Natural killer cell (primary cell): ENCODE measurements around the gene RPL13A. TPM values are rescaled to one million over a fixed set of nuclear protein-coding genes. Genes with fewer than 3 reads are reported as not detected.

ENCODE experiments used
- ATAC-seq, 3 donors: fragments of 150-1000 bp in 2 of 3; fragments of 200-7000 bp in 1 of 3; cut with Tn5 transposase; 1 replicate in 1 of 3; 2 replicates in 2 of 3; pipeline ENCODE4 v1.10.0; 2021; ENCODE audit warnings: mild to moderate bottlenecking in 2 of 3, moderate library complexity in 2 of 3
- DNase-seq, 2 donors: peaks; one replicate each; pipeline versions ENCODE4 v3.0.0 to v3.0.0-alpha.2; 2013 to 2021; ENCODE audit warnings: mixed read lengths in 1 of 2
- H3K27ac ChIP-seq: one replicate; pipeline ENCODE4 v1.5.1; 2013; ENCODE audit warnings: mild to moderate bottlenecking, low read length
- H3K27me3 ChIP-seq: one replicate; pipeline ENCODE4 v1.6.1; 2013; ENCODE audit warnings: low read length; ENCODE audit not compliant: control insufficient read depth, insufficient read depth
- H3K36me3 ChIP-seq: one replicate; pipeline ENCODE4 v1.6.1; 2013; ENCODE audit warnings: low read length; ENCODE audit not compliant: control insufficient read depth, insufficient read depth
- H3K4me1 ChIP-seq: one replicate; pipeline ENCODE4 v1.6.1; 2013; ENCODE audit warnings: low read length; ENCODE audit not compliant: control insufficient read depth, insufficient read depth
- H3K4me3 ChIP-seq: one replicate; pipeline ENCODE4 v1.5.1; 2013; ENCODE audit warnings: low read length
- H3K9me3 ChIP-seq: one replicate; pipeline ENCODE4 v1.6.1; 2013; ENCODE audit warnings: low read length; ENCODE audit not compliant: control insufficient read depth, insufficient read depth
- H3K27ac Mint-ChIP-seq, 2 donors: one replicate each; pipeline ENCODE4 v1.8.0; 2022; ENCODE audit warnings: mild to moderate bottlenecking in 2 of 2, mixed read lengths in 2 of 2, moderate library complexity in 1 of 2
- H3K27me3 Mint-ChIP-seq, 2 donors: one replicate each; pipeline ENCODE4 v1.8.0; 2022; ENCODE audit warnings: low read depth in 2 of 2, mixed read lengths in 2 of 2
- H3K36me3 Mint-ChIP-seq: one replicate; pipeline ENCODE4 v1.8.0; 2022; ENCODE audit warnings: mixed read lengths
- H3K4me1 Mint-ChIP-seq, 2 donors: one replicate each; pipeline ENCODE4 v1.8.0; 2022; ENCODE audit warnings: mixed read lengths in 2 of 2
- H3K4me3 Mint-ChIP-seq: one replicate; pipeline ENCODE4 v1.8.0; 2022; ENCODE audit warnings: mild to moderate bottlenecking, moderate library complexity, mixed read lengths
- H3K9me3 Mint-ChIP-seq, 2 donors: one replicate each; pipeline ENCODE4 v1.8.0; 2022; ENCODE audit warnings: mixed read lengths in 2 of 2
- CTCF ChIP-seq: fragments of 200-600 bp; IDR thresholded peaks from one replicate; pipeline ENCODE4 v1.8.0; 2022; ENCODE audit warnings: antibody characterized with exemption
- WGBS: methylation state at CpG from one replicate; pipeline ENCODE4 v1.1.7; 2013; ENCODE audit warnings: missing lambda C conversion rate; ENCODE audit not compliant: insufficient coverage; 5-methylcytosine and 5-hydroxymethylcytosine counted together
- intact Hi-C: fragments of 100-400 bp; cut with micrococcal nuclease; formaldehyde crosslinking; loops from one replicate; pipeline ENCODE4 v1.14.2; 2022
- total RNA-seq, 4 donors: library from RNA; stranded (reverse); fragments of 120-200 nt in 1 of 4; gene quantifications; one replicate each; pipeline versions ENCODE4 v1.2.3 to v1.2.4, GENCODE V29; 2013 to 2022

Gene RPL13A
- total RNA-seq, 3 donors from 2014 or later (not counting 1 experiment from before 2014, with no cell fraction given) = 1,881 to 2,284 (median 2,283) TPM

DNA sequence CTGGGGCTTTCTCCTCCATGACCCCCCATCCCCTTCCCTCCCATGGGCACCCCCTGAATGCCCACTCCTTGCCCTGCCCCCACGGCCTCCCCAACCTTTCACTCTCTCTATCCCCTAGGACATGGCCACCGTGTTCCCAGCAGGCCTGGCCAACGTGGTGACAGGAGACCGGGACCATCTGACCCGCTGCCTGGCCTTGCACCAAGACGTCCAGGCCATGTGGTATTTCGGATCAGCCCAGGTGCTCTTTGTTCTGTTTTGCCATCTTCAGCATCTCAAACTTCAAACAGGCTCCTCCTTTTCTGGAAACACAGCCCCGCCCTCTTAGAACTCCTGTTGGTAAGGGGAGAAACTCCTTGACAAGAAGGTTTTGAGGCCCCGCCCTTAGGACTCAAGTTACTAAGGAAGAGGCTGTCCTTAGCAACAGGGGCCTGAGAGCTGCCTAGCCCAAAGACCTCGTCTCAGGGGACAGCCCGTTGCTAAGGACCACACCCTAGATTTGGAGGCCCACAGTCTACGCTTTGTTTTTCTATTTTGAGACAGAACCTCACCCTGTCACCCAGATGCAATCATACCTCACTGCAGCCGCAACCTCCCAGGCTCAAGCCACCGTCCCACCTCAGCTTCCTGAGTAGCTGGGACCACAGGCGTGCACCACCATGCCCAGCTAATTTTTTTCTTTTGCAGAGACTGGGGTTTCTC lies 18.5 kb upstream of the RPL13A start:
- peaks cover 21 to 37% of the 10 kb centered on the region in 2 donors for H3K4me1 Mint-ChIP-seq
- WGBS = 30% methylated on average over 15 of the region's 15 CpGs

GRCh38 chr19:49469828-49470614 lies 17.4 kb upstream of the RPL13A start:
- Mint-ChIP-seq H3K27ac (peak overlapping the region; percentile 92 to 97), H3K27me3 (no peaks in the 10 kb centered on the region), H3K9me3 (no peaks in the 10 kb centered on the region), H3K4me1 (peaks cover 23 to 48% of the 10 kb centered on the region in 2 donors), H3K36me3 (no peaks in the 10 kb centered on the region), H3K4me3 (peak overlapping the region; percentile 84)
- Histone ChIP-seq H3K27me3 (no peaks in the 10 kb centered on the region), H3K36me3 (peaks cover 7% of the 10 kb centered on the region), H3K9me3 (no peaks in the 10 kb centered on the region), H3K27ac (peak overlapping the region; percentile 97), H3K4me3 (no peak overlapping the region), H3K4me1 (peaks cover 67% of the 10 kb centered on the region)
- WGBS = 10% methylated on average over 21 of the region's 25 CpGs
- intact Hi-C loops = loop anchor here (1.0 kb wide), 4 partner anchors 17 to 135 kb away; partner anchors contain the start of genes ALDH16A1 and CD37
- peak; percentile 83 to 95 for DNase-seq
- ATAC-seq = peak; percentile 61 to 79 (median 75)
- TF ChIP-seq CTCF = peak; percentile 70

More for the DNA sequence above, 18.5 kb upstream of the RPL13A start:
- Histone ChIP-seq H3K27ac (peak overlapping the region; percentile 97), H3K4me1 (peaks cover 60% of the 10 kb centered on the region), H3K4me3 (no peak overlapping the region), H3K9me3 (no peaks in the 10 kb centered on the region), H3K27me3 (no peaks in the 10 kb centered on the region), H3K36me3 (peaks cover 18% of the 10 kb centered on the region)
- intact Hi-C loops = loop anchor here (1.0 kb wide), 1 partner anchor 16 kb away; the partner anchor contains the start of gene ALDH16A1
- Mint-ChIP-seq H3K4me3 (peak overlapping the region; percentile 86), H3K36me3 (no peaks in the 10 kb centered on the region), H3K27me3 (no peaks in the 10 kb centered on the region), H3K27ac (peak overlapping the region; percentile 92 to 97), H3K9me3 (no peaks in the 10 kb centered on the region)
- DNase-seq = peak; percentile 81 to 97
- peak; percentile 64 to 87 (median 72) for ATAC-seq
- TF ChIP-seq CTCF = no peak

- peak; percentile 18 for TF ChIP-seq CTCF
- Histone ChIP-seq H3K27ac (peak overlapping the region; percentile 97), H3K4me3 (no peak overlapping the region), H3K4me1 (peaks cover 73% of the 10 kb centered on the region), H3K9me3 (no peaks in the 10 kb centered on the region), H3K36me3 (peaks cover 3% of the 10 kb centered on the region), H3K27me3 (no peaks in the 10 kb centered on the region)
- Mint-ChIP-seq H3K4me3 (peak overlapping the region; percentile 84), H3K27ac (peak overlapping the region; percentile 92 to 97), H3K36me3 (no peaks in the 10 kb centered on the region), H3K9me3 (no peaks in the 10 kb centered on the region), H3K27me3 (no peaks in the 10 kb centered on the region), H3K4me1 (peaks cover 29 to 54% of the 10 kb centered on the region in 2 donors)
- no peak for DNase-seq
- 37% methylated on average over 7 of the region's 8 CpGs for WGBS
- ATAC-seq = no peak
- intact Hi-C loops = loop anchor here (1.0 kb wide), 3 partner anchors 27 to 135 kb away; partner anchors contain the start of gene CD37
These were observed 16.8 kb upstream of the RPL13A start for GRCh38 chr19:49470615-49470978.
